H1 (cell line): ENCODE measurements around the gene ZNF23. TPM values are rescaled to one million over a fixed set of nuclear protein-coding genes. Genes with fewer than 3 reads are reported as not detected.

ENCODE experiments used
- CTCF ChIA-PET: fragments of 300-600 bp; sonication (Branson Sonifier 250); formaldehyde crosslinking; loops from one replicate; lab custom pipeline; 2021; ENCODE audit not compliant: partially characterized antibody; lab: Charles Lee
- POLR2A ChIA-PET: fragments of 300-600 bp; sonication (Branson Sonifier 250); formaldehyde crosslinking; loops from one replicate; lab custom pipeline; 2021; ENCODE audit warnings: inconsistent platforms; ENCODE audit not compliant: partially characterized antibody; lab: Charles Lee
- DNase-seq, 2 experiments: peaks; one replicate each; pipeline versions ENCODE4 v3.0.0 to v3.0.0-alpha.2; 2010 to 2022; ENCODE audit warnings: low spot score in 2 of 2, low read depth in 1 of 2, mixed read lengths in 1 of 2
- FAIRE-seq: peaks from 2 replicates; lab custom pipeline; 2011; peaks lifted over from hg19 to GRCh38; lab: Jason Lieb, UNC
- H2AFZ ChIP-seq: 2 replicates; pipeline ENCODE4 v1.8.1; 2012; ENCODE audit warnings: low read length, inconsistent platforms
- H2AK5ac ChIP-seq: 2 replicates; pipeline ENCODE4 v1.6.1; 2013; ENCODE audit warnings: low read depth, low read length
- H2BK120ac ChIP-seq: replicated peaks from 2 replicates; pipeline ENCODE3; 2013; ENCODE audit warnings: low read depth, low read length, inconsistent platforms
- H2BK12ac ChIP-seq: 2 replicates; pipeline ENCODE4 v1.6.1; 2013; ENCODE audit warnings: low read depth, low read length
- H2BK15ac ChIP-seq: 2 replicates; pipeline ENCODE4 v1.6.1; 2013; ENCODE audit warnings: low read length
- H2BK20ac ChIP-seq: 2 replicates; pipeline ENCODE4 v1.6.1; 2013; ENCODE audit warnings: low read length
- H2BK5ac ChIP-seq: 2 replicates; pipeline ENCODE4 v1.6.1; 2013; ENCODE audit warnings: low read depth, low read length
- H3K14ac ChIP-seq: 2 replicates; pipeline ENCODE4 v1.6.1; 2013; ENCODE audit warnings: inconsistent platforms; ENCODE audit not compliant: insufficient read length
- H3K18ac ChIP-seq: 2 replicates; pipeline ENCODE4 v1.6.1; 2013; ENCODE audit warnings: low read length; ENCODE audit errors: extremely low read depth
- H3K23ac ChIP-seq: 2 replicates; pipeline ENCODE4 v1.6.1; 2013; ENCODE audit warnings: inconsistent platforms; ENCODE audit not compliant: insufficient read length
- H3K23me2 ChIP-seq: 2 replicates; pipeline ENCODE4 v1.6.1; 2013; ENCODE audit warnings: low read depth, low read length
- H3K27ac ChIP-seq: 2 replicates; pipeline ENCODE4 v1.6.1; 2011; ENCODE audit warnings: low read depth, low read length, inconsistent platforms
- H3K27me3 ChIP-seq, 4 experiments: replicated peaks in 1 of 4; 1 replicate in 1 of 4; 2 replicates in 3 of 4; pipeline versions ENCODE4 v1.6.1 to v1.8.1; 2011 to 2013; ENCODE audit warnings: low read length in 3 of 4, mild to moderate bottlenecking in 3 of 4, inconsistent platforms in 2 of 4, mixed read lengths in 2 of 4, moderate library complexity in 1 of 4; ENCODE audit not compliant: control insufficient read depth in 3 of 4, insufficient read depth in 3 of 4; ENCODE audit errors: extremely low read depth in 1 of 4
- H3K36me3 ChIP-seq, 4 experiments: 2 replicates each; pipeline versions ENCODE4 v1.6.1 to v1.8.1; 2011 to 2013; ENCODE audit warnings: mild to moderate bottlenecking in 4 of 4, low read length in 3 of 4, moderate library complexity in 2 of 4, control low read depth in 1 of 4, inconsistent platforms in 1 of 4; ENCODE audit not compliant: insufficient read depth in 4 of 4, control insufficient read depth in 2 of 4
- H3K4ac ChIP-seq: replicated peaks from 2 replicates; pipeline ENCODE3; 2013; ENCODE audit warnings: low read length, low read depth, mixed read lengths, inconsistent platforms; ENCODE audit not compliant: insufficient read length
- H3K4me1 ChIP-seq, 4 experiments: replicated peaks in 1 of 4; 1 replicate in 1 of 4; 2 replicates in 3 of 4; pipeline versions ENCODE4 v1.6.1 to v1.8.1; 2011 to 2013; ENCODE audit warnings: low read length in 3 of 4, inconsistent platforms in 2 of 4, mixed read lengths in 1 of 4; ENCODE audit not compliant: insufficient read depth in 4 of 4, control insufficient read depth in 3 of 4
- H3K4me2 ChIP-seq, 2 experiments: 2 replicates each; pipeline versions ENCODE4 v1.6.1 to v1.8.1; 2011 to 2013; ENCODE audit warnings: low read depth in 2 of 2, low read length in 2 of 2, control low read depth in 1 of 2, inconsistent platforms in 1 of 2, mild to moderate bottlenecking in 1 of 2; ENCODE audit not compliant: insufficient read depth in 1 of 2
- H3K4me3 ChIP-seq, 4 experiments: fragments of 200-600, 300-600 bp in 1 of 4; sonication (generic), shearing (Covaris generic), sonication (Bioruptor Twin) in 1 of 4; 2 replicates each; pipeline versions ENCODE4 v1.5.1 to v1.8.1; 2011 to 2016; ENCODE audit warnings: low read length in 4 of 4, low read depth in 3 of 4, control low read depth in 2 of 4, inconsistent platforms in 2 of 4, mild to moderate bottlenecking in 2 of 4, mixed read lengths in 1 of 4, moderate library complexity in 1 of 4; ENCODE audit not compliant: insufficient read depth in 2 of 4; ENCODE audit errors: extremely low read depth in 1 of 4
- H3K56ac ChIP-seq: replicated peaks from 2 replicates; pipeline ENCODE3; 2013; ENCODE audit warnings: low read depth, mild to moderate bottlenecking, mixed read lengths, low read length, inconsistent platforms; ENCODE audit not compliant: insufficient read length
- H3K79me1 ChIP-seq: 2 replicates; pipeline ENCODE4 v1.6.1; 2013; ENCODE audit warnings: low read depth, low read length, control low read depth
- H3K79me2 ChIP-seq, 2 experiments: 2 replicates each; pipeline versions ENCODE4 v1.6.1 to v1.8.1; 2012 to 2013; ENCODE audit warnings: low read length in 2 of 2, mild to moderate bottlenecking in 2 of 2, inconsistent platforms in 1 of 2; ENCODE audit not compliant: insufficient read depth in 2 of 2, control insufficient read depth in 1 of 2
- H3K9ac ChIP-seq, 4 experiments: replicated peaks in 1 of 4; 1 replicate in 1 of 4; 2 replicates in 3 of 4; pipeline versions ENCODE4 v1.6.1 to v1.8.1; 2011 to 2013; ENCODE audit warnings: low read depth in 3 of 4, low read length in 3 of 4, control low read depth in 2 of 4, mild to moderate bottlenecking in 2 of 4, moderate library complexity in 2 of 4, inconsistent platforms in 1 of 4; ENCODE audit errors: extremely low read depth in 1 of 4
- H3K9me3 ChIP-seq, 2 experiments: 2 replicates each; pipeline versions ENCODE4 v1.6.1 to v1.8.1; 2012 to 2013; ENCODE audit warnings: mild to moderate bottlenecking in 2 of 2, moderate library complexity in 2 of 2, control low read depth in 1 of 2, inconsistent platforms in 1 of 2, low read depth in 1 of 2, low read length in 1 of 2, mixed read lengths in 1 of 2; ENCODE audit not compliant: insufficient read depth in 2 of 2
- H4K20me1 ChIP-seq, 2 experiments: replicated peaks in 1 of 2; 2 replicates each; pipeline versions ENCODE3 to v1.8.1; 2011 to 2013; ENCODE audit warnings: inconsistent platforms in 2 of 2, low read length in 2 of 2, mild to moderate bottlenecking in 1 of 2; ENCODE audit not compliant: insufficient read depth in 2 of 2, control insufficient read depth in 1 of 2
- H4K5ac ChIP-seq: 2 replicates; pipeline ENCODE4 v1.6.1; 2013; ENCODE audit warnings: low read length, low read depth, mixed read lengths, inconsistent platforms; ENCODE audit not compliant: insufficient read length
- H4K8ac ChIP-seq: 2 replicates; pipeline ENCODE4 v1.8.0; 2013; ENCODE audit warnings: mild to moderate bottlenecking, moderate library complexity, low read length, inconsistent platforms; ENCODE audit not compliant: insufficient read depth; ENCODE audit errors: extremely low read depth
- H4K91ac ChIP-seq: replicated peaks from 2 replicates; pipeline ENCODE3; 2013; ENCODE audit warnings: low read length, mixed read lengths, inconsistent platforms; ENCODE audit not compliant: insufficient read length
- ATF2 ChIP-seq: IDR thresholded peaks from 2 replicates; pipeline ENCODE4 v1.6.1; 2012; ENCODE audit warnings: low read length, inconsistent platforms
- CHD1 ChIP-seq: IDR thresholded peaks from 2 replicates; pipeline ENCODE4 v1.6.1; 2012; ENCODE audit warnings: low read depth, low read length, improper control_type of control experiment
- CHD2 ChIP-seq: IDR thresholded peaks from 2 replicates; pipeline ENCODE4 v1.6.1; 2012; ENCODE audit warnings: low read length, improper control_type of control experiment
- EGR1 ChIP-seq: IDR thresholded peaks from 2 replicates; pipeline ENCODE4 v1.6.1; 2011; ENCODE audit warnings: low read depth, low read length, borderline replicate concordance
- POU5F1 ChIP-seq: IDR thresholded peaks from 2 replicates; pipeline ENCODE4 v1.6.1; 2011; ENCODE audit warnings: low read depth, mild to moderate bottlenecking, low read length, moderate library complexity
- SP2 ChIP-seq: IDR thresholded peaks from 2 replicates; pipeline ENCODE4 v1.6.1; 2012; ENCODE audit warnings: mild to moderate bottlenecking, low read length, inconsistent platforms
- SUZ12 ChIP-seq: fragments of 200-600 bp; sonication (generic); IDR thresholded peaks from 2 replicates; pipeline ENCODE4 v1.6.1; 2012; ENCODE audit warnings: mild to moderate bottlenecking, inconsistent platforms, low read length, moderate library complexity, mixed read lengths
- TAF1 ChIP-seq: IDR thresholded peaks from 2 replicates; pipeline ENCODE4 v1.6.1; 2011; ENCODE audit warnings: mild to moderate bottlenecking, low read depth, low read length
- TCF12 ChIP-seq: IDR thresholded peaks from 2 replicates; pipeline ENCODE4 v1.6.1; 2011; ENCODE audit warnings: low read depth, mild to moderate bottlenecking, low read length
- WGBS, 2 experiments: shearing (Covaris generic) in 1 of 2; methylation state at CpG; one replicate each; pipeline versions ENCODE4 v1.1.6 to v1.1.7; 2013 to 2015; ENCODE audit warnings: low lambda C conversion rate in 2 of 2, mixed read lengths in 2 of 2, inconsistent platforms in 1 of 2, low coverage in 1 of 2, missing lambda C conversion rate in 1 of 2; ENCODE audit not compliant: insufficient replicate concordance in 2 of 2, insufficient coverage in 1 of 2, insufficient read length in 1 of 2; ENCODE audit errors: extremely low coverage in 1 of 2, missing lambda C conversion rate in 1 of 2; 5-methylcytosine and 5-hydroxymethylcytosine counted together
- polyA plus RNA-seq, 7 experiments: library from polyadenylated mRNA; depleted of rRNA in 3 of 7; stranded (reverse) in 5 of 7; unstranded in 2 of 7; fragments of >200 nt in 5 of 7; fragments of 200-250 nt in 2 of 7; gene quantifications; 1 replicate in 5 of 7; 2 replicates in 1 of 7; 4 replicates in 1 of 7; pipeline versions ENCODE4 v1.2.1 to v1.2.3, GENCODE V29; 2011 to 2013; ENCODE audit warnings: missing spikeins in 2 of 7, mixed read lengths in 2 of 7
- total RNA-seq: library from RNA; stranded (reverse); fragmentation: NEBNext Ultra II Directional; extraction: Animal tissue kit (Norgen Biotek cat#: 25700); gene quantifications from 2 replicates; pipeline ENCODE4 v1.2.1, GENCODE V29; 2021

ZNF23 gene
- total and polyA plus RNA-seq, 2 of the 8 experiments (the other 6 are each of a cell fraction or from before 2014, with no cell fraction given), result 2.4 to 10.2 TPM

GRCh38 chr16:71456801-71457200 lies 5.2 kb downstream of the ZNF23 start:
- 85% methylated on average over 4 of the region's 4 CpGs; no CpG with 5 or more reads in 1 of the 2 experiments for WGBS, 2 experiments

More at GRCh38 chr16:71456801-71457200, 5.2 kb downstream of the ZNF23 start:
- Histone ChIP-seq H2BK120ac (no peak overlapping the region), H3K4me1 (peaks cover 0 to 2% (median 0%) of the 10 kb centered on the region in 4 experiments; a peak in 1 of 7 replicates), H3K79me1 (no peaks in the 10 kb centered on the region; the same call in 1 of the 2 replicates), H3K9me3 (peaks cover 1 to 4% of the 10 kb centered on the region in 2 experiments; a peak in 2 of 4 replicates), H3K27me3 (no peaks in the 10 kb centered on the region), H4K8ac (no peak overlapping the region), H3K9ac (no peak overlapping the region), H3K27ac (no peak overlapping the region), H3K4me2 (no peak overlapping the region), H4K5ac (no peak overlapping the region), H3K14ac (no peak overlapping the region), H3K23me2 (peaks cover 4% of the 10 kb centered on the region), H2BK5ac (no peak overlapping the region), H2AFZ (no peak overlapping the region), H3K56ac (no peak overlapping the region), H3K23ac (no peak overlapping the region), H2AK5ac (no peak overlapping the region), H3K36me3 (peaks cover 0 to 34% (median 3%) of the 10 kb centered on the region in 4 experiments; a peak in 4 of 8 replicates), H2BK15ac (no peak overlapping the region), H4K91ac (no peak overlapping the region), H3K18ac (no peak overlapping the region), H3K4me3 (no peak overlapping the region), H3K4ac (no peak overlapping the region), H2BK20ac (no peak overlapping the region), H4K20me1 (peaks cover 0 to 5% of the 10 kb centered on the region in 2 experiments), H3K79me2 (peaks cover 0 to 20% of the 10 kb centered on the region in 2 experiments; a peak in 3 of 4 replicates), H2BK12ac (no peak overlapping the region)
- CTCF ChIA-PET, result interaction anchor here (1.0 to 4.0 kb wide), 4 partner anchors 15 to 154 kb away, joined by 4 to 22 read pairs (median 5); partner anchors contain the start of gene TLE7
- no peak for TF ChIP-seq CHD1
- no peak for TF ChIP-seq EGR1
- no peak for TF ChIP-seq TCF12
- TF ChIP-seq POU5F1, result no peak
- no peak for TF ChIP-seq SP2
- no peak for TF ChIP-seq CHD2
- TF ChIP-seq ATF2, result no peak
- TF ChIP-seq SUZ12, result no peak
- no peak for TF ChIP-seq TAF1
- POLR2A ChIA-PET, result no interaction called here
- FAIRE-seq (no peak), DNase-seq (no peak)
